CD4-positive, alpha-beta T cell treated with Interleukin-1 beta for 1 hour (primary cell): ENCODE results near the gene ABLIM2.

ENCODE experiments used
- DNase-seq, 2 donors: peaks; one replicate each; pipeline ENCODE4 v3.0.0-alpha.2; 2020 to 2022

Gene ABLIM2

GRCh38 chr4:8174970-8175369 is 16.4 kb upstream of the ABLIM2 start:
- no peak for DNase-seq

- DNase-seq = no peak
Observed at GRCh38 chr4:8173492-8174242, 15.1 kb upstream of the ABLIM2 start.

- peak in 1 of 2 donors; percentile 51 for DNase-seq
Observed at GRCh38 chr4:8171984-8172924, 13.6 kb upstream of the ABLIM2 start.

- DNase-seq = no peak
Observed at GRCh38 chr4:8171266-8171665, 12.7 kb upstream of the ABLIM2 start.

- no peak for DNase-seq
Observed at GRCh38 chr4:8170341-8170740, 11.7 kb upstream of the ABLIM2 start.

- no peak for DNase-seq
Observed at GRCh38 chr4:8169763-8170162, 11.2 kb upstream of the ABLIM2 start.

GRCh38 chr4:8168832-8169598 is 10.4 kb upstream of the ABLIM2 start:
- no peak for DNase-seq

- DNase-seq = no peak
Observed at GRCh38 chr4:8168232-8168631, 9.6 kb upstream of the ABLIM2 start.

- DNase-seq = peak in 1 of 2 donors; percentile 52
Observed at GRCh38 chr4:8167815-8168214, 9.2 kb upstream of the ABLIM2 start.

- no peak for DNase-seq
Observed at GRCh38 chr4:8167291-8167690, 8.7 kb upstream of the ABLIM2 start.

- DNase-seq = no peak
Observed at GRCh38 chr4:8165374-8165896, 6.8 kb upstream of the ABLIM2 start.

GRCh38 chr4:8164687-8165086 is 6.1 kb upstream of the ABLIM2 start:
- DNase-seq = no peak

- no peak for DNase-seq
Observed at GRCh38 chr4:8164194-8164565, 5.6 kb upstream of the ABLIM2 start.

- no peak for DNase-seq
Observed at GRCh38 chr4:8163436-8164193, 5.0 kb upstream of the ABLIM2 start.

GRCh38 chr4:8163026-8163425 is 4.4 kb upstream of the ABLIM2 start:
- DNase-seq = no peak

GRCh38 chr4:8162625-8163024 is 4.0 kb upstream of the ABLIM2 start:
- peak in 1 of 2 donors; percentile 67 for DNase-seq

GRCh38 chr4:8160572-8160971 is 2.0 kb upstream of the ABLIM2 start:
- DNase-seq = no peak

GRCh38 chr4:8160233-8160560 is 1.6 kb upstream of the ABLIM2 start:
- no peak for DNase-seq

- DNase-seq = no peak
Observed at GRCh38 chr4:8159537-8160232, 1.1 kb upstream of the ABLIM2 start.

- DNase-seq = no peak
Observed at GRCh38 chr4:8157944-8158709, 486 bp downstream of the ABLIM2 start.

- no peak for DNase-seq
Observed at GRCh38 chr4:8157496-8157895, 1.1 kb downstream of the ABLIM2 start.
